NCI-H524 (cell line): ENCODE results near the gene FSTL4.
"Not testable (repeated sequence)": the region's sequence is repeated elsewhere in the genome, so short reads cannot be mapped to it uniquely, and the experiment has no call there.

ENCODE experiments used
- DNase-seq, 2 experiments: peaks; one replicate each; lab custom pipeline; 2025; lab: John Stamatoyannopoulos, UW

Gene FSTL4

GRCh38 chr5:133222979-133223378, 389.4 kb downstream of the FSTL4 start:
- no peak for DNase-seq

DNA sequence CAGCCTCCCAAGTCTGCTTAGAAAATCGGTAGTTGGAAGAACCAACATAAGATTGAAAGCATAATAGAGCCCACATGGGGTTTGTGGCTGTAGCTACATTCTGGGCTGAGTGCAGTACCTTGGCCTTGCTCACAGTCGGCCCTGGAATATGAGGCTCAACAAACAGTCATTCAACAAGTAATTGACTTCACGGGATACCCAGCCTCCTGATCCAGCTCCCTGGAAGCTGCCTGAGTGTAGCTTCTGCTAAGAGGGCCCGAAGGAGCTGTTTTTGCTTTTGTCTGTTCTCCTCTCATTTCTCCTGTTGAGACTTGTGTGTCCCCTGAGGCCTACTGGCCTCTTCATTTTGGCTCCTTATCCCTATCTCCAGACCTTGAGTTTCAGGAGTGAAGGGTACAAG, 389.8 kb downstream of the FSTL4 start:
- no peak for DNase-seq

- DNase-seq, result no peak
Observed at GRCh38 chr5:133222040-133222439, 390.3 kb downstream of the FSTL4 start.

- DNase-seq, result no peak
Observed at GRCh38 chr5:133220851-133221674, 391.3 kb downstream of the FSTL4 start.

DNA sequence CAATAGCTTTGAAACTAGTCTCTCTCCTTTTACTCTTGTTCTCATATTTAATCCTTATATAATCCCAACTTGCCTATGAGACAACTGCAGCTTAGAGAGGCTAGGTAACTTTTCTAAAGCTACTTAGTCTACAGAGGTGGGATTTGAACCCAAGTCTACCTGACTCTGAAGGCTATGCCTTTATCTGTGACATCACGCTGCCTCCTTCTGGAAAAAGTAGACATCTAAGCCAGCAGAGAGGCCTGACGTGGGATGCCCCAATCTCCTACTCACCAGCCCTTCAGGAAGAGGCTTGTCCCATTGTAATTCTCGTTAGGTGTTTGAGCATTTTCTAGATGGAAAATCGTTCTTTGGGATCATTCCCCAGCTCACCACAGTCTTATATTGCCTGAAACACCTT, 393.0 kb downstream of the FSTL4 start:
- DNase-seq, result no peak

DNA sequence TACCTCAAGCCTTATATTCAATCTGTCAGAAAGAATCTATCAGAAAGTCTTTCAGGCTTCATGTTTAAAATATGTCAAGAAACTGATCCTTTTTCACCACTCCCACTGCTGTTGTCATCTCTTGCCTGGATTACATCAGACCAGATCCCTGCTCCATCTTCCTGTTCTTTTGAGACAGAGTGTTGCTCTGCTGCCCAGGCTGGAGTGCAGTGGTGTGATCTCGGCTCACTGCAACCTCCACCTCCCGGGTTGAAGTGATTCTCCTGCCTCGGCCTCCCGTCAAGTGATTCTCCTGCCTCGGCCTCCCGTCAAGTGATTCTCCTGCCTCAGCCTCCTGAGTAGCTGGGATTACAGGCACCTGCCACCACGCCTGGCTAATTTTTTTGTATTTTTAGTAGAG, 396.2 kb downstream of the FSTL4 start:
- DNase-seq, result not testable (repeated sequence)

DNA sequence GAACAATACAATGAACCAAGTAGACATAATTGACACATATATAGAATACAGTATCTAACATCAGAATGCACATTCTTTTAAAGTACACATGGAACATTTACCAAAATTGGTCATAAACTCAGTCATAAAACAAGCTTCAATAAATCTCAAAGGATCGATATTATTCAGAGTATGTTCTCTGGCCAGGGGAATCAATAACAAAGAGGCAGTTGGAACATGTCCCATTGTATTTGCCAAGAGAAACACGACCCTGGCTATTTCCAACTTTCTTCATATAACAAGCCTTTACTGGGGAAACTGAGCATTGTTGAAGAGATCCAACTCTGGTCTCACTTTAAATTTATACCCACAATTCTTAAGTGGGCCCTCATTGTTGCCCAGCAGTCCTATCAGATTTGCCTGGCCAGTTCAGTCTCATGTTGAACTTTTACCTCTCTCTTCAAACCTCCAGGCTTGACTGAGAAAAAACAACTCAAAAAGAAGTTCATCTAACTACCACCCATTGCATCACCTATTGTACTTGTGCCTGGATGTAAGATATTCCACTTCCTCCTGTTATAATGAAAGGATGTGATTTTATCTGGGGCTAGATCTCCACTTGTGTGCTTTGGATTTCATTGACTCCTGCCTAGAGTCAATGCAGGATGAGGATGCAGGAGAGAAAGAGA, 398.1 kb downstream of the FSTL4 start:
- no peak for DNase-seq

- no peak for DNase-seq
Observed at GRCh38 chr5:133205649-133206048, 406.7 kb downstream of the FSTL4 start.

GRCh38 chr5:133205204-133205603, 407.1 kb downstream of the FSTL4 start:
- no peak for DNase-seq

DNA sequence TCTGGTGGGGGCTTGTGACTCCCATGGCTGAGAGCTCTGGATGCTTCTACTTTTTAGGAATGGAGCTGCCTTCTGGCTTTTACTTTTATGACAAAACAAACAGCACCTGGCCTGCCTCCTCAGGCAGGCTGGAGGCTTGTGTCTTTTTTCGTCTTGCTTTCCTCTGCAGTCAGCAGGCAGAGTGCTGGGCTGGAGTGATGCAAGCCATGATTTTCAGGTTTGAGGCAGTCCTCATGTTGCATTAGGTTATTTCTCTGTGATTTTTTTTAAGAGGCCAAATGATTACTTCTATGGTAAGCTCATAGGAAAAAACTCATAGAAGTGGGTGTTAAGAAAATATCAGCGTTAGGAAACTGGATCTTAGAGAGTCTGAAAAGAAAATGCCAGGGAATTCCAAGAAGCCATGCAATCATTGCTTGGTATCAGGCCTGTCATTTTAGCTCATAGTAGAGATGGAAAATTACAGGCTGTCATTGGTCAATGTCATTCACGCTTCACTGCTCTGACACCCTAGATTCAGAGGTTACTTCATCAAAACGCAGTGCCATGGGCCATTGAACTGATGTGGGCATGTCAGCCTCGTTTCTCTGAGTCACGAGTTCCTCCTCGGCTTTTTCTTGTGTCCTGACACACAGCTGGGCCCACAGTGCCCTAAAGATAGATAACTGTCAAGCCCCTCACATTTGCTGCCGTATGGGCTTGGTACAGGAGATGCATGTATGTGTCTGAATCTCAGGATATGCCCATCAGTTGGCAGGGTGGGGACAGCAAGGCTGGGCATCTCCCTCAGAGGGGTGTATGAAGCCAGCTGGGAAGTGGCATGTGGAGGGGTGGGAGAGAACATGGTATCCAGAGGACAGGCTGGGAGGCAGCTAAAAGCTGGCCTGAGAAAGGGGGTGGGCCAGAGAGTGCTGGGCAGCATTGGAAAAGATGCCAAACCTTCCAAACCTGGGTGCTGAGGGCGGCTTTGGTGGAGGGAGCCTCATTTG, 408.7 kb downstream of the FSTL4 start:
- no peak for DNase-seq

- DNase-seq, result no peak
Observed at GRCh38 chr5:133202066-133202665, 410.2 kb downstream of the FSTL4 start.

GRCh38 chr5:133201310-133201709, 411.0 kb downstream of the FSTL4 start:
- DNase-seq, result no peak

DNA sequence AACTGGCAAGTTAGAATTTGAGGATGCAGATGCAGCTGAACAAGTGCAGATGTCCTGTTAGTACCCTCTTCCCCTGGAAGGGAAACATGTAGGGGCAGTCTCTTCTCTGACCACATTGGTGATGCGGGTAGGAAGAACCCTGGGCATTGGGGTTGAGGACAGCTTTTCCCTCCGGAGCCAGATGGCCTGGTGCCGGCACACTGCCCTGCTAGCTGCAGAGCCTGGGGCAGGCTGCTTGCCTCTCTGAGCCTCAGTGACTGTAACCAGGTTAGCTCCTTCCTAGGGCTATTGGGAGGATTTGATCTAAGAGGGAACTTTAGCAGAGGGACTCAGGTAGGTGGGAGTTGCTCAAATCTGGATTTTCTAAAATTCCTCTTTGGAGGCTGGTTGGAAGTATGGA, 412.1 kb downstream of the FSTL4 start:
- DNase-seq, result peak in 1 of 2 experiments; percentile 8

DNA sequence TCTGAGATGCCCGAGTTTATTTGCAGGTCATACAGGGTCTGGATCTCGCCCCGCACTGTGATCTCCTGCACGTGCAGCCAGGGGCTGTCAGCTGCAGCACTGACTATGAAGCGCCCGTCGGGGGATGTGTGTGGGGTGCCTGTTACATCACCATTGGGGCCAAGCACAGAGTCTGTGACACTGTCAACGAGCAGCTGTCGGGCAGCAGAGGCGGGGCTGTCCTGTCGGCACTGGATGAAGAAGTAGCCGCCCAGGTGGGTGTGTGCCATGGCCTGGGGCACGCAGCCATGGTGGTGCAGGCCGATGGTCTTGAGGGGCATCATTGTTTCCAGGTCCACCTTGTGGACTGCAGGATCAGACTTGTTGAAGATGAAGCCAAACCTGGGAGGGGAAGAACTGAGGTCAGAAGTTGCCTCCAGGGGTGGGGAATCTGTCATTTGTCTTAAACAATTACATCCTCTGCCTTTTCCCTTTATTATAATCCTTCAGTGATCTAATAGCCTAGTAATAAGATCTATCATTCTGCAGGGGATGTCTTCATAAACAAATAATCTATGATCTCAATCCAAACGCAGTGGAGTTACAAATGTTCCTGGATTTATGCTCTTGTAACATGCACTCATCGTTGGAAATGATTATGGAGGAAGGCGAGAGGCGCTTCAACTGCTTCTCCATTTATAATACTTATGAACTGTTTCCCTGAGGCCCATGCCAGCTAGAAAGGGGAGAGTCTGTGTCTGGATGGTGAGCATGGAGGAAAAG, 412.7 kb downstream of the FSTL4 start:
- DNase-seq, result no peak

DNA sequence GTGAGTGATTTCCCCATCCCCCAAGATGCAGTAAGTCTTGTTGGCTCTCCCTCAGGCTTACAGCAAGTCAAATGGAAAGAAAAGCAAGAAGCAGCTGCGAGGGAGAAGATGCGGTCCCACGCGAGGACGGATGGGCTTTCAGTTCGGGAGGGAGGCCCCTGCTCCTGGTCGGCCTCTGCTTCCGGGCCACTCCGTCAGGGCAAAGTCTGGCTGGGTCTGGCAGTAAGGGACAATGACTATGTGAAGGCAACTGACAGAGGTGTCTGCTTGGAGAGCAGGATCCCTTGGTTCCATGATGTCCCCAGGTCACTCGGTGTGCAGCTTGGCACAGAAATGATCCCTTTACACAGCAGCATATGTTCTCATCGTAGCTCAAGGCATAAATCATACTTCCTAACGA, 413.8 kb downstream of the FSTL4 start:
- DNase-seq, result no peak

DNA sequence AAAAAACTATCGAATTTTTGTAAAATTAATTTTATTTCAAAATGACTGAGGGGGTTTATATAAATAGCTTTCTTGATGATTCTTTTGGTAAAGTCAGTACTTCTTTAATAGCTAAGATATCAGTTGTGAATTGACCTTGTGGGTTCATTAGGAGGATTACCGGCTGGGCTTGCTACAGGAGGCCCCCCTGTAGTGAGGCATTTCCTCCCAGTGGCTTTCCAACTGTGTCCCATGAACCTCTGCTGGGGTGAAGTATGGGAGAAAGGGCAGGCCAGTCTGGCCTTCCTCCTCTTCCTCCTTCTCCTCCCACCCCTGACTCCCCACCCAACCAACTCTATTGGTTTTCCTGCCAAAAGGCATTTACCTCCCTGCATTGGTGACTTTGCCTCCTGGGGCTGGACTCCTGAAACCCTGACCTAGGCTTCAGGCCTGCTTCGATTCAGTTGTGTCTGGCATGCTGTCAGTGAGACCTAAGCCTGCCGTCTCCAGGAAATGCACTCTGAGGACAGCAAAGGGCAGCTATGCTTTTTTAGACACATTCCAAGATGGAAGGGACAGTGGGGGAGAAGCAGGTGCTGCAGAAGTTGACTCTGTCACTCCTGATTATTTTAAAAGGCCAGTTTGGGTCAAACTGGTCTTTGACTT, 415.8 kb downstream of the FSTL4 start:
- DNase-seq, result no peak

DNA sequence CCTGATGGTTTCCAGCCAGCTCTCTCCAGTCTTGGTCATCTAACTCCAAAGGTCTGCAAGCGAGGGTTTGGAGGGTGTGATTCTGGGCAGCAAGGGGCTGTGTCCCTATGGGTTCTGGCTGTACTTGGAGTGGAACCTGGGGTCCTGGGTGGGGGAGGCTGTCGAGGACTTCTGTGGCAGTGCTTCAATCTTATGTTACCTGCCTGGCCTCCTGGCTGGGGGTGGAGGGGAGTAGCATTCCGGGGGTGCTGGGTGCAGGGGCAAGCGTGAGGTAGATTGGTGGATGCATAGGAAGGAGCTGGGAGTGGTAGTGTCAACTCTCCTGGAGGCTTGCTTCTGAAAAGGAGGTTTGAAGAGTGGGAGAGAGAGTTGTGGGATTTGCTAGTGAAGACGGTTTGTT, 417.1 kb downstream of the FSTL4 start:
- no peak for DNase-seq

DNA sequence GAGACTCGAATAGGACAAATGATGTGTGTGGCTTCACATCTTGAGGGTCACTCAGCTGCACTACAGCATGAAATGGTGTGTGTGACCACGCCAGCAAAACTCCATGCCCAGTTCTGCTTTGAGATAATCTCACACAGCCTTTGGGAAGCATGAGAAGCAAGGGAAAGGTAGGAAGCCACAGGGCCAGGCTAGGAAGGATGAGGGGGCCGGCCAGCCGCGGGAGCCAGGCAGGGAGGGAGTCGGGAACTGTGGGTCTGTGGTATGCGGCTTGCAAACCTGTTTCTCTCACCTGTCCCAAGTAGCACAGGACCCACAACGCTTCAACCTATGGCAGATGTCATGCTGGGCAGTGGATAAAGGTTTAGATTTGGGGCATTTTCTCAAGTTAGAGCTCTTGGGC, 418.5 kb downstream of the FSTL4 start:
- no peak for DNase-seq

DNA sequence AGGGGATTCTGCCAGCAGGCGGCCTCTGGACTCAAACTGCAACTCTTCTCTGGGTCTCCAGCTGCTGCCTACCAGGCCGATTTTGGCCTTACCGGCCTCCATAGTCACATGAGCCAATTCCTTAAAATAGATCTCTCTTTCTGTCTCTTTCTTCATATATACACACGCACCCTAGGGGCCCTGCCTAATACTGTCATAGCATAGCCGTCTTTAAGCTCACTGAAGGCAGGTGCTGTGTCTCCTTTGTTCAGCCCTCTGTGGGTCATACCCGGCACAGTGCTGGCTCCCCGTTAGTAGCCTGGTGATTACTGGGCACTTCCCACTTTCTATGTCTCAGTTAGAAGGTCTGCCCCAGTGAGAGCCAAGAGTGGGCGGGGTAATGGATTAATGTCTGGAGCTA, 419.6 kb downstream of the FSTL4 start:
- DNase-seq, result no peak

DNA sequence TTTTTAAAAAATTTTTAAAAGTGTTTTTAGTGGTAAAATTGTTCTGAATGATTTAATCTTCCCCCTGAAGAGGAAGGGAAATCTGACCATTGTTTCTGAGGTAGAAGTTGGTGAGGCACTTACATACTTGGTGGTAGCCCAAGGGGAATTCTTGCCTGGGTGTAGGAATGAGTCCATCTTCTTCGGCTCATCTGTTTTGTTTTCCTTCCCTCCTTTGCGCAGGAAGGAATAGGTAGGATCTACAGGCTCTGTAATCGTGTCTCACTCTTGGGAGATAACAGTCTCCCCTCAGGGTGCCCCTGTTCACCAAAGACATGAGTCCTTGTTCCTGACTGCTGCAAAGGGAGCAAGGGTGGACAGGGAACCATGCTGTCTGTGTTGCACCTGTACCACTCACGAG, 422.5 kb downstream of the FSTL4 start:
- no peak for DNase-seq

- DNase-seq, result no peak
Observed at GRCh38 chr5:133179405-133179804, 432.9 kb downstream of the FSTL4 start.
